Psoas muscle (tissue), 8 donors: ENCODE measurements around the gene RASA2. TPM values are rescaled to one million over a fixed set of nuclear protein-coding genes. Genes with fewer than 3 reads are reported as not detected.

ENCODE experiments used
- ATAC-seq, 4 donors: fragments of 200-7000 bp; cut with Tn5 transposase; one replicate each; pipeline ENCODE4 v1.9.1; 2020; ENCODE audit warnings: moderate library complexity in 3 of 4, mild to moderate bottlenecking in 2 of 4
- DNase-seq, 2 donors: peaks; one replicate each; pipeline ENCODE4 v3.0.0-alpha.2; 2020
- H3K27ac ChIP-seq: fragments of 200-600 bp; one replicate; pipeline ENCODE4 v1.8.0; 2022
- H3K27me3 ChIP-seq, 3 donors: fragments of 200-600 bp in 1 of 3; one replicate each; pipeline versions ENCODE4 v1.6.1 to v1.8.0; 2013 to 2022; ENCODE audit warnings: low read length in 2 of 3, mild to moderate bottlenecking in 2 of 3, moderate library complexity in 1 of 3; ENCODE audit not compliant: insufficient read depth in 3 of 3
- H3K36me3 ChIP-seq, 2 donors: fragments of 200-600 bp in 1 of 2; one replicate each; pipeline versions ENCODE4 v1.6.1 to v1.8.0; 2013 to 2022; ENCODE audit warnings: low read depth in 1 of 2, mild to moderate bottlenecking in 1 of 2, moderate library complexity in 1 of 2; ENCODE audit not compliant: insufficient read depth in 1 of 2
- H3K4me1 ChIP-seq: fragments of 200-600 bp; one replicate; pipeline ENCODE4 v1.8.0; 2022
- H3K4me3 ChIP-seq: fragments of 200-600 bp; one replicate; pipeline ENCODE4 v1.8.0; 2022; ENCODE audit warnings: mild to moderate bottlenecking
- H3K9me3 ChIP-seq: fragments of 200-600 bp; one replicate; pipeline ENCODE4 v1.8.0; 2022
- WGBS, 3 donors: extraction: QIAGEN DNeasy Blood & Tissue Kit; methylation state at CpG; one replicate each; pipeline versions ENCODE4 v1.1.6 to v1.1.7; 2013; 5-methylcytosine and 5-hydroxymethylcytosine counted together
- intact Hi-C, 2 donors: fragments of 100-400 bp; cut with DNase I; formaldehyde crosslinking; loops; one replicate each; pipeline versions ENCODE4 v1.11.0 to v1.14.2; 2022
- polyA plus RNA-seq, 3 donors: library from polyadenylated mRNA; stranded (reverse); fragments of 200-250 nt; gene quantifications; one replicate each; pipeline ENCODE4 v1.2.3, GENCODE V29; 2013
- total RNA-seq, 4 donors: library from RNA; stranded (reverse); fragmentation: NEBNext Ultra II Directional in 2 of 4; extraction: Animal tissue kit (Norgen Biotek cat#: 25700) in 2 of 4; gene quantifications; one replicate each; pipeline versions ENCODE4 v1.2.1 to v1.2.4, GENCODE V29; 2021 to 2023
- TF ChIP-seq, protein P1 (sequence below): fragments of 200-600 bp; IDR thresholded peaks from one replicate; pipeline ENCODE4 v1.8.0; 2022; ENCODE audit warnings: antibody characterized with exemption
- donor health status: healthy with polysubstance abuse.
- donor health status: DM: no; HTN: no; CAD: no; lungs with moderate emphysema.
- donor health status: Bipolar disorder and iron deficiency.
- donor health status: healthy.
- donor health status: DM: yes; HTN: yes; CAD: no.
- donor health status: DM: no; HTN: no; CAD: no.
- donor health status: DM: no; HTN: no; CAD: no.
- donor health status: DM: yes; HTN: yes; CAD: no.

RASA2 gene
- total and polyA plus RNA-seq, 7 donors = 1.3 to 4.0 (median 2.3) TPM

- 91 to 95% (median 93%) methylated on average over 3 of the region's 3 CpGs for WGBS, 3 donors
- Histone ChIP-seq H3K4me1 (no peaks in the 10 kb centered on the region), H3K27ac (no peak overlapping the region), H3K9me3 (no peaks in the 10 kb centered on the region), H3K27me3 (no peaks in the 10 kb centered on the region), H3K4me3 (no peak overlapping the region), H3K36me3 (peaks cover 0 to 48% of the 10 kb centered on the region in 2 donors)
- intact Hi-C loops = no loop called here
- no peak for DNase-seq
- TF ChIP-seq, protein P1, sequence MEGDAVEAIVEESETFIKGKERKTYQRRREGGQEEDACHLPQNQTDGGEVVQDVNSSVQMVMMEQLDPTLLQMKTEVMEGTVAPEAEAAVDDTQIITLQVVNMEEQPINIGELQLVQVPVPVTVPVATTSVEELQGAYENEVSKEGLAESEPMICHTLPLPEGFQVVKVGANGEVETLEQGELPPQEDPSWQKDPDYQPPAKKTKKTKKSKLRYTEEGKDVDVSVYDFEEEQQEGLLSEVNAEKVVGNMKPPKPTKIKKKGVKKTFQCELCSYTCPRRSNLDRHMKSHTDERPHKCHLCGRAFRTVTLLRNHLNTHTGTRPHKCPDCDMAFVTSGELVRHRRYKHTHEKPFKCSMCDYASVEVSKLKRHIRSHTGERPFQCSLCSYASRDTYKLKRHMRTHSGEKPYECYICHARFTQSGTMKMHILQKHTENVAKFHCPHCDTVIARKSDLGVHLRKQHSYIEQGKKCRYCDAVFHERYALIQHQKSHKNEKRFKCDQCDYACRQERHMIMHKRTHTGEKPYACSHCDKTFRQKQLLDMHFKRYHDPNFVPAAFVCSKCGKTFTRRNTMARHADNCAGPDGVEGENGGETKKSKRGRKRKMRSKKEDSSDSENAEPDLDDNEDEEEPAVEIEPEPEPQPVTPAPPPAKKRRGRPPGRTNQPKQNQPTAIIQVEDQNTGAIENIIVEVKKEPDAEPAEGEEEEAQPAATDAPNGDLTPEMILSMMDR = no peak
- no peak for ATAC-seq
Observed at GRCh38 chr3:141519587-141519986, 32.8 kb downstream of the RASA2 start.

- peaks cover 0 to 40% of the 10 kb centered on the region in 2 donors for H3K36me3 ChIP-seq
- no peak overlapping the region for H3K27ac ChIP-seq
- H3K4me3 ChIP-seq = no peak overlapping the region
- H3K9me3 ChIP-seq = no peaks in the 10 kb centered on the region
- ATAC-seq (no peak), DNase-seq (no peak)
- H3K4me1 ChIP-seq = no peaks in the 10 kb centered on the region
- TF ChIP-seq, protein P1 = no peak
- intact Hi-C loops = no loop called here
- no peaks in the 10 kb centered on the region for H3K27me3 ChIP-seq
Observed at GRCh38 chr3:141521781-141522180, 35.0 kb downstream of the RASA2 start.

DNA sequence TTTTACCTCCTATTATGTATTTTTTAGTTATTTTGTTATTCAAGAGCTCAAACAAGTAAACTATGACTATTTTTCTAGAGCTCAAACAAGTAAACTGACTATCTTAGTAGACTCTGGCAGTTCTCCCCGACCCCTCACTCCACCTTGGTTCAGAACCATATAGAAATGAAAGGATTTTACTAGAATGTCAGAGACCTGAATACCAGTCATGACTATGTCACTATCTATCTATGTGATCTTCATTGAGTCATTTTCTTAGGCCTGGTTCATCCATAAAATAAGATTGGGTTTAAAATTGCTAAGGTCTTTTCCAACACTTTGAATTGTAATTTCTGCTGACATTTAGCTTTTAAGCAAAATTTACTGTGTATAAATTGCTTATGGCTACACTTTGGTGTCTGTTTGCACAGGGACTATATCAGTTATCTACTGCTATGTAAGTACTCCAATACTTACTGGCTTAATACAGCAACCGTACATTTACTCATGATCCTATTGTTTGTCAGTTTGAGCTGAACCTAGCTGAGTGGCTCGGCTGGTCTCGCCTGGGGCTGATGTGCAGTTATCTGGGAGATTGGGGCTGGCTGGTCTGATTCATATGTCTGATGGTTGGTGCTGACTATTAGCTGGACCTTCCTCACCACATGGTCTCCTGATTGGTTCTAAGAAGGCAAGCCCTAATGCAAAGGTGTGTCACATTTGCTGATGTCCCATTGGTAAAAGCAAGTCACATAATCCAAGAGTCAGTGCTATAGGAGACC, 37.0 kb downstream of the RASA2 start:
- TF ChIP-seq, protein P1 = no peak
- no peaks in the 10 kb centered on the region for H3K27me3 ChIP-seq
- H3K4me3 ChIP-seq = no peak overlapping the region
- DNase-seq (no peak), ATAC-seq (no peak)
- H3K4me1 ChIP-seq = no peaks in the 10 kb centered on the region
- intact Hi-C loops = no loop called here
- H3K9me3 ChIP-seq = no peaks in the 10 kb centered on the region
- WGBS, 3 donors = 97 to 99% (median 97%) methylated on average over 4 of the region's 4 CpGs
- H3K27ac ChIP-seq = no peak overlapping the region
- H3K36me3 ChIP-seq = peaks cover 0 to 20% of the 10 kb centered on the region in 2 donors

DNA sequence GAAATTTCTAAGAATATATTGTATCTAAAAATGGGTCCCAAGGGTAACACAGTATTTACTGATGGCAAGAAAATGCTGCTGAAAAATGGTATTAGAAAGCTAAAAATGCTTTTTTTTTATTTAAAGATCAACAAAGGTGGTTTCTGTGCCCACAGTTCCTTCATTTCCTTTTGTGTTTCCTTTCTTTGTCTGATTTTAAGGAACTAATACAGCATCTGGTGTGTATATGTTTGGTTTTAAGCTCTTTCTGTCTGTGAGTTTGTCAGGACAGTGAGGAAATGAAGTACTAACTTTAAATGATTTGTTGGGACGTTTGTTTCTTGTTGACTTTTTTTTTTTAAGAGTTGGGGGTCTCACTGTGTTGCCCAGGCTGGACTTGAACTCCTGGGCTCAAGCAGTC, 38.2 kb downstream of the RASA2 start:
- H3K4me1 ChIP-seq = peaks cover 11% of the 10 kb centered on the region
- WGBS, 3 donors = 52 to 71% (median 54%) methylated on average over 1 of the region's 1 CpG
- no peak overlapping the region for H3K4me3 ChIP-seq
- DNase-seq (no peak), ATAC-seq (no peak)
- no peaks in the 10 kb centered on the region for H3K9me3 ChIP-seq
- TF ChIP-seq, protein P1 = no peak
- intact Hi-C loops = no loop called here
- no peaks in the 10 kb centered on the region for H3K27me3 ChIP-seq
- H3K36me3 ChIP-seq = peaks cover 0 to 9% of the 10 kb centered on the region in 2 donors
- no peak overlapping the region for H3K27ac ChIP-seq

- H3K4me3 ChIP-seq = no peak overlapping the region
- WGBS, 3 donors = 43 to 77% (median 66%) methylated on average over 2 of the region's 2 CpGs
- H3K4me1 ChIP-seq = peaks cover 11% of the 10 kb centered on the region
Observed at GRCh38 chr3:141525814-141526213, 39.0 kb downstream of the RASA2 start.

More at GRCh38 chr3:141525814-141526213, 39.0 kb downstream of the RASA2 start:
- no peak for ATAC-seq
- Histone ChIP-seq H3K36me3 (peaks cover 0 to 4% of the 10 kb centered on the region in 2 donors), H3K27ac (no peak overlapping the region), H3K27me3 (no peaks in the 10 kb centered on the region), H3K9me3 (no peaks in the 10 kb centered on the region)
- TF ChIP-seq, protein P1 = no peak
- intact Hi-C loops = no loop called here
- no peak for DNase-seq
